ENCODE results near the gene IQCC.

The IQCC gene

GRCh38 chr1:32195972-32196823 lies 9.3 kb upstream of the IQCC start:
- no peak for DNase-seq

- DNase-seq = no peak
Measured at GRCh38 chr1:32197074-32197473, 8.4 kb upstream of the IQCC start.

GRCh38 chr1:32197837-32198236 lies 7.6 kb upstream of the IQCC start:
- no peak for DNase-seq

- no peak for DNase-seq
Measured at GRCh38 chr1:32198237-32199042, 7.0 kb upstream of the IQCC start.

GRCh38 chr1:32199043-32199716 lies 6.3 kb upstream of the IQCC start:
- no peak for DNase-seq

GRCh38 chr1:32199717-32200072 lies 5.8 kb upstream of the IQCC start:
- no peak for DNase-seq

- DNase-seq = peak; percentile 32 to 64
Measured at GRCh38 chr1:32200226-32201010, 5.1 kb upstream of the IQCC start, which contains the start of gene CCDC28B. TSS of gene CCDC28B (plus strand) at chr1:32200595. CDS start at chr1:32201936, 1,341 bp downstream.

- DNase-seq = peak in 1 of 2 experiments; percentile 15
Measured at GRCh38 chr1:32201011-32201855, 4.2 kb upstream of the IQCC start.

GRCh38 chr1:32204943-32205361 lies 519 bp upstream of the IQCC start:
- no peak for DNase-seq

- no peak for DNase-seq
Measured at GRCh38 chr1:32208469-32208868, 3.0 kb downstream of the IQCC start.

- DNase-seq = peak; percentile 92 to 96
Measured at GRCh38 chr1:32208891-32209328, 3.4 kb downstream of the IQCC start, which contains the start of gene DCDC2B. TSS of gene DCDC2B (plus strand) at chr1:32209089. CDS start at chr1:32209094, 5 bp downstream.

GRCh38 chr1:32215629-32216480 lies 10.4 kb downstream of the IQCC start:
- peak; percentile 18 to 62 for DNase-seq

- DNase-seq = no peak
Measured at GRCh38 chr1:32216566-32216965, 11.1 kb downstream of the IQCC start.

GRCh38 chr1:32219022-32219421 lies 13.6 kb downstream of the IQCC start:
- DNase-seq = no peak

- DNase-seq = no peak
Measured at GRCh38 chr1:32220746-32221580, 15.5 kb downstream of the IQCC start.

GRCh38 chr1:32221581-32221979 lies 16.1 kb downstream of the IQCC start:
- no peak for DNase-seq

GRCh38 chr1:32221980-32222755 lies 16.7 kb downstream of the IQCC start, which contains the start of the genes EIF3I and TMEM234:
TSS of gene EIF3I (plus strand) at chr1:32222407. CDS start at chr1:32222442, 35 bp downstream.
TSS of gene TMEM234 (minus strand) at chr1:32222353. CDS start at chr1:32222322, 31 bp downstream.
- DNase-seq = peak; percentile 45 to 82

- DNase-seq = no peak
Measured at GRCh38 chr1:32223683-32224082, 18.2 kb downstream of the IQCC start.
